Endothelial cell (in vitro differentiated cells): ENCODE data around the gene RINT1. TPM values are rescaled to one million over a fixed set of nuclear protein-coding genes. Genes with fewer than 3 reads are reported as not detected.

Experiments used
- DNase-seq: peaks from one replicate; pipeline ENCODE4 v3.0.0; 2021; ENCODE audit warnings: low spot score
- H3K27ac Mint-ChIP-seq: one replicate; pipeline ENCODE4 v1.8.0; 2021; ENCODE audit warnings: mixed read lengths, inconsistent platforms; ENCODE audit not compliant: unreplicated experiment
- H3K27me3 Mint-ChIP-seq: one replicate; pipeline ENCODE4 v1.8.0; 2021; ENCODE audit warnings: mild to moderate bottlenecking, moderate library complexity, mixed read lengths, inconsistent platforms; ENCODE audit not compliant: unreplicated experiment
- H3K36me3 Mint-ChIP-seq: one replicate; pipeline ENCODE4 v1.8.0; 2021; ENCODE audit warnings: mild to moderate bottlenecking, low read depth, mixed read lengths, inconsistent platforms; ENCODE audit not compliant: unreplicated experiment
- H3K4me1 Mint-ChIP-seq: one replicate; pipeline ENCODE4 v1.8.0; 2021; ENCODE audit warnings: mild to moderate bottlenecking, mixed read lengths, inconsistent platforms; ENCODE audit not compliant: unreplicated experiment
- H3K4me3 Mint-ChIP-seq: one replicate; pipeline ENCODE4 v1.8.0; 2021; ENCODE audit warnings: mild to moderate bottlenecking, mixed read lengths, inconsistent platforms; ENCODE audit not compliant: unreplicated experiment
- H3K9me3 Mint-ChIP-seq: one replicate; pipeline ENCODE4 v1.8.0; 2021; ENCODE audit warnings: mixed read lengths, inconsistent platforms; ENCODE audit not compliant: unreplicated experiment
- CTCF ChIP-seq: fragments of 200-600 bp; sonication (generic); IDR thresholded peaks from one replicate; pipeline ENCODE4 v1.5.0; 2021; ENCODE audit warnings: antibody characterized with exemption; ENCODE audit not compliant: unreplicated experiment
- long read RNA-seq: library from polyadenylated mRNA; unstranded; transcript quantifications from one replicate; pipeline ENCODE4 v2.0.0, GENCODE V29; 2020; ENCODE audit not compliant: unreplicated experiment
- total RNA-seq: library from RNA; stranded (reverse); fragmentation: NEBNext Ultra II Directional; extraction: Animal tissue kit (Norgen Biotek cat#: 25700); gene quantifications from one replicate; pipeline ENCODE4 v1.2.1, GENCODE V29; 2021; ENCODE audit not compliant: unreplicated experiment

Gene RINT1
- total RNA-seq, result 18.3 TPM
- long read RNA-seq, partial matches to known transcripts, result 0 of 4 reads
- long read RNA-seq, other reads (novel, unspliced or antisense), result 1 of 4 reads

GRCh38 chr7:105531792-105532671 lies at the start of gene RINT1:
Gene RINT1, plus strand, starts transcription at chr7:105532201. Its CDS starts 115 bp downstream, at chr7:105532316.
- Mint-ChIP-seq H3K27ac (peak within 1 kb of the TSS; percentile 80), H3K4me3 (peak within 1 kb of the TSS; percentile 96), H3K4me1 (peaks cover 13% of the 10 kb centered on the region), H3K27me3 (peaks cover 8% of the 10 kb centered on the region), H3K9me3 (no peaks in the 10 kb centered on the region), H3K36me3 (peaks cover 4% of the 10 kb centered on the region)
- DNase-seq, result peak; percentile 95
- TF ChIP-seq CTCF, result no peak

GRCh38 chr7:105487579-105488571 lies 44.1 kb upstream of the RINT1 start:
- peak; percentile 47 for DNase-seq
- peaks cover 26% of the 10 kb centered on the region for H3K4me1 Mint-ChIP-seq
- H3K4me3 Mint-ChIP-seq, result no peak overlapping the region
- H3K9me3 Mint-ChIP-seq, result no peaks in the 10 kb centered on the region
- no peaks in the 10 kb centered on the region for H3K27me3 Mint-ChIP-seq
- H3K27ac Mint-ChIP-seq, result peak overlapping the region; percentile 94
- TF ChIP-seq CTCF, result no peak
- H3K36me3 Mint-ChIP-seq, result no peaks in the 10 kb centered on the region

GRCh38 chr7:105489409-105489808 lies 42.6 kb upstream of the RINT1 start:
- H3K27ac Mint-ChIP-seq, result peak overlapping the region; percentile 65
- H3K4me1 Mint-ChIP-seq, result peaks cover 26% of the 10 kb centered on the region
- H3K9me3 Mint-ChIP-seq, result no peaks in the 10 kb centered on the region
- no peak for DNase-seq
- H3K27me3 Mint-ChIP-seq, result no peaks in the 10 kb centered on the region
- no peak overlapping the region for H3K4me3 Mint-ChIP-seq
- no peak for TF ChIP-seq CTCF
- H3K36me3 Mint-ChIP-seq, result no peaks in the 10 kb centered on the region

GRCh38 chr7:105493196-105493922 lies 38.6 kb upstream of the RINT1 start:
- TF ChIP-seq CTCF, result no peak
- H3K4me3 Mint-ChIP-seq, result no peak overlapping the region
- no peak for DNase-seq
- no peaks in the 10 kb centered on the region for H3K36me3 Mint-ChIP-seq
- no peaks in the 10 kb centered on the region for H3K27me3 Mint-ChIP-seq
- peaks cover 8% of the 10 kb centered on the region for H3K4me1 Mint-ChIP-seq
- H3K9me3 Mint-ChIP-seq, result no peaks in the 10 kb centered on the region
- peak overlapping the region; percentile 67 for H3K27ac Mint-ChIP-seq
